Endothelial cell (in vitro differentiated cells): ENCODE data around the gene TMEM154. TPM values are rescaled to one million over a fixed set of nuclear protein-coding genes. Genes with fewer than 3 reads are reported as not detected.

ENCODE experiments used
- DNase-seq: peaks from one replicate; pipeline ENCODE4 v3.0.0; 2021; ENCODE audit warnings: low spot score
- H3K27ac Mint-ChIP-seq: one replicate; pipeline ENCODE4 v1.8.0; 2021; ENCODE audit warnings: mixed read lengths, inconsistent platforms; ENCODE audit not compliant: unreplicated experiment
- H3K27me3 Mint-ChIP-seq: one replicate; pipeline ENCODE4 v1.8.0; 2021; ENCODE audit warnings: mild to moderate bottlenecking, moderate library complexity, mixed read lengths, inconsistent platforms; ENCODE audit not compliant: unreplicated experiment
- H3K36me3 Mint-ChIP-seq: one replicate; pipeline ENCODE4 v1.8.0; 2021; ENCODE audit warnings: mild to moderate bottlenecking, low read depth, mixed read lengths, inconsistent platforms; ENCODE audit not compliant: unreplicated experiment
- H3K4me1 Mint-ChIP-seq: one replicate; pipeline ENCODE4 v1.8.0; 2021; ENCODE audit warnings: mild to moderate bottlenecking, mixed read lengths, inconsistent platforms; ENCODE audit not compliant: unreplicated experiment
- H3K4me3 Mint-ChIP-seq: one replicate; pipeline ENCODE4 v1.8.0; 2021; ENCODE audit warnings: mild to moderate bottlenecking, mixed read lengths, inconsistent platforms; ENCODE audit not compliant: unreplicated experiment
- H3K9me3 Mint-ChIP-seq: one replicate; pipeline ENCODE4 v1.8.0; 2021; ENCODE audit warnings: mixed read lengths, inconsistent platforms; ENCODE audit not compliant: unreplicated experiment
- total RNA-seq: library from RNA; stranded (reverse); fragmentation: NEBNext Ultra II Directional; extraction: Animal tissue kit (Norgen Biotek cat#: 25700); gene quantifications from one replicate; pipeline ENCODE4 v1.2.1, GENCODE V29; 2021; ENCODE audit not compliant: unreplicated experiment
- TF ChIP-seq, protein P1 (sequence below): fragments of 200-600 bp; sonication (generic); IDR thresholded peaks from one replicate; pipeline ENCODE4 v1.5.0; 2021; ENCODE audit warnings: antibody characterized with exemption; ENCODE audit not compliant: unreplicated experiment

TMEM154 gene
- total RNA-seq, 1 donor from 2014 or later, result 6.7 TPM

DNA sequence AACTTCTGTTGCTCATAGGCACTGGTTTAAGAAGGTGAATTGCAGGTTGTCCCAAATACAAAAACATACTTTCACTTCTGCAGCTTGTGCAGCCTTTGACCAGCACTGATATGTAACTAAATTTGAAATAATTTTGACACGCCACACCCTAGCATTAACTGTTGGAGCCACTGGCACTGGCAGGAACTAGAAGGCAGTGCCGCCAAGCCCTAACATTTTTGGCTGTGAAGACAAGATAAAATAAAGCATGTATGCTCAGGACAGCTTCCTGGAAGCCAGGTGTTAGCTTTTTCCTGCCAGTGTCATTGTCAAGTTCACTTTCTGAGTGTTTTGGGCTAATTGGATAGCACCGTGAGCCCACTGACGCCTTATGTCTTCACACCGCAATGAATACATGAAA lies 78.6 kb downstream of the TMEM154 start:
- no peak overlapping the region for H3K27ac Mint-ChIP-seq
- TF ChIP-seq, protein P1, sequence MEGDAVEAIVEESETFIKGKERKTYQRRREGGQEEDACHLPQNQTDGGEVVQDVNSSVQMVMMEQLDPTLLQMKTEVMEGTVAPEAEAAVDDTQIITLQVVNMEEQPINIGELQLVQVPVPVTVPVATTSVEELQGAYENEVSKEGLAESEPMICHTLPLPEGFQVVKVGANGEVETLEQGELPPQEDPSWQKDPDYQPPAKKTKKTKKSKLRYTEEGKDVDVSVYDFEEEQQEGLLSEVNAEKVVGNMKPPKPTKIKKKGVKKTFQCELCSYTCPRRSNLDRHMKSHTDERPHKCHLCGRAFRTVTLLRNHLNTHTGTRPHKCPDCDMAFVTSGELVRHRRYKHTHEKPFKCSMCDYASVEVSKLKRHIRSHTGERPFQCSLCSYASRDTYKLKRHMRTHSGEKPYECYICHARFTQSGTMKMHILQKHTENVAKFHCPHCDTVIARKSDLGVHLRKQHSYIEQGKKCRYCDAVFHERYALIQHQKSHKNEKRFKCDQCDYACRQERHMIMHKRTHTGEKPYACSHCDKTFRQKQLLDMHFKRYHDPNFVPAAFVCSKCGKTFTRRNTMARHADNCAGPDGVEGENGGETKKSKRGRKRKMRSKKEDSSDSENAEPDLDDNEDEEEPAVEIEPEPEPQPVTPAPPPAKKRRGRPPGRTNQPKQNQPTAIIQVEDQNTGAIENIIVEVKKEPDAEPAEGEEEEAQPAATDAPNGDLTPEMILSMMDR, result no peak
- DNase-seq, result no peak
- no peaks in the 10 kb centered on the region for H3K4me1 Mint-ChIP-seq
- no peaks in the 10 kb centered on the region for H3K36me3 Mint-ChIP-seq
- H3K9me3 Mint-ChIP-seq, result no peaks in the 10 kb centered on the region
- H3K27me3 Mint-ChIP-seq, result no peaks in the 10 kb centered on the region
- no peak overlapping the region for H3K4me3 Mint-ChIP-seq

GRCh38 chr4:152599636-152600035 lies 80.2 kb downstream of the TMEM154 start:
- Mint-ChIP-seq H3K9me3 (no peaks in the 10 kb centered on the region), H3K4me1 (no peaks in the 10 kb centered on the region), H3K4me3 (no peak overlapping the region), H3K27ac (no peak overlapping the region), H3K27me3 (no peaks in the 10 kb centered on the region), H3K36me3 (no peaks in the 10 kb centered on the region)
- TF ChIP-seq, protein P1, result no peak
- no peak for DNase-seq

GRCh38 chr4:152599095-152599494 lies 80.7 kb downstream of the TMEM154 start:
- Mint-ChIP-seq H3K4me1 (no peaks in the 10 kb centered on the region), H3K9me3 (no peaks in the 10 kb centered on the region), H3K27me3 (no peaks in the 10 kb centered on the region), H3K27ac (no peak overlapping the region), H3K36me3 (no peaks in the 10 kb centered on the region), H3K4me3 (no peak overlapping the region)
- DNase-seq, result no peak
- TF ChIP-seq, protein P1, result no peak

DNA sequence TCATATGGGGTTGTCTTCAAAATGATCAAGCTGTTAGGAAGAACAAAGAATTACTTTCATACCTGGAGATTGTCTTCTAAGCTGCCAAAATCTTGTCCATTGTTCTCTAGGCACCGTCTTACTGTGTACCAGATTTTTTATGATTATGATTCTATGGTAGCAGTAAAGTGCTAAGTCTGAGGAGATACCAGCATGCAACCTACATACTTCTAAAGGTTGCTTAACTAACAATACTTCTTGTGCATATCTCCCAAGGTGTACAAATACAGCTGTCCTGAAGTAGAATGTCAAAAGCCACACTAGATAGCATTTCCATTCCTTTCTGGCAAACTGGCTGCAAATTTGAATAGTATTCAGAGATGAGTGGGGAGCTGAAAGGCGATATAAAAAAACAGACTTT lies 81.3 kb downstream of the TMEM154 start:
- no peaks in the 10 kb centered on the region for H3K9me3 Mint-ChIP-seq
- no peaks in the 10 kb centered on the region for H3K36me3 Mint-ChIP-seq
- TF ChIP-seq, protein P1, result no peak
- no peak overlapping the region for H3K4me3 Mint-ChIP-seq
- DNase-seq, result no peak
- H3K4me1 Mint-ChIP-seq, result no peaks in the 10 kb centered on the region
- no peak overlapping the region for H3K27ac Mint-ChIP-seq
- H3K27me3 Mint-ChIP-seq, result no peaks in the 10 kb centered on the region

- H3K27me3 Mint-ChIP-seq, result no peaks in the 10 kb centered on the region
- peaks cover 2% of the 10 kb centered on the region for H3K4me1 Mint-ChIP-seq
- TF ChIP-seq, protein P1, result no peak
- H3K4me3 Mint-ChIP-seq, result no peak overlapping the region
- H3K9me3 Mint-ChIP-seq, result no peaks in the 10 kb centered on the region
- no peak overlapping the region for H3K27ac Mint-ChIP-seq
- DNase-seq, result no peak
- no peaks in the 10 kb centered on the region for H3K36me3 Mint-ChIP-seq
Observed at GRCh38 chr4:152594978-152595925, 84.5 kb downstream of the TMEM154 start.
